ENCODE data around the gene GPT2. TPM values are rescaled to one million over a fixed set of nuclear protein-coding genes. Genes with fewer than 3 reads are reported as not detected.

GPT2 gene
- total RNA-seq, 1 experiment from 2014 or later, result 81.8 TPM

- TF ChIP-seq USF1 (CRISPR knock-in tag; IDR thresholded peaks at IDR 0.05) (no peak), MXD4 (CRISPR knock-in tag; IDR thresholded peaks at IDR 0.05; ENCODE audit: borderline replicate concordance) (no peak), MYBL2 (CRISPR knock-in tag; IDR thresholded peaks at IDR 0.05) (no peak), AR (CRISPR knock-in tag; IDR thresholded peaks at IDR 0.05) (no peak), ELF4 (CRISPR knock-in tag; IDR thresholded peaks at IDR 0.05; ENCODE audit: low read depth) (no peak), AFF4 (CRISPR knock-in tag; IDR thresholded peaks at IDR 0.05; ENCODE audit: borderline replicate concordance) (no peak)
- TF ChIP-seq, protein P1, sequence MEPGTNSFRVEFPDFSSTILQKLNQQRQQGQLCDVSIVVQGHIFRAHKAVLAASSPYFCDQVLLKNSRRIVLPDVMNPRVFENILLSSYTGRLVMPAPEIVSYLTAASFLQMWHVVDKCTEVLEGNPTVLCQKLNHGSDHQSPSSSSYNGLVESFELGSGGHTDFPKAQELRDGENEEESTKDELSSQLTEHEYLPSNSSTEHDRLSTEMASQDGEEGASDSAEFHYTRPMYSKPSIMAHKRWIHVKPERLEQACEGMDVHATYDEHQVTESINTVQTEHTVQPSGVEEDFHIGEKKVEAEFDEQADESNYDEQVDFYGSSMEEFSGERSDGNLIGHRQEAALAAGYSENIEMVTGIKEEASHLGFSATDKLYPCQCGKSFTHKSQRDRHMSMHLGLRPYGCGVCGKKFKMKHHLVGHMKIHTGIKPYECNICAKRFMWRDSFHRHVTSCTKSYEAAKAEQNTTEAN (CRISPR knock-in tag; IDR thresholded peaks at IDR 0.05), result no peak
These were observed 90.2 kb downstream of the GPT2 start (continued) for GRCh38 chr16:46974352-46974751.

GRCh38 chr16:46975165-46975564, 91.0 kb downstream of the GPT2 start:
- Mint-ChIP-seq H3K9me3 (no peaks in the 10 kb centered on the region), H3K4me3 (no peak overlapping the region), H3K4me1 (peaks cover 42% of the 10 kb centered on the region), H3K36me3 (peaks cover 17% of the 10 kb centered on the region), H3K27ac (no peak overlapping the region; the same call in 1 of the 2 replicates), H3K27me3 (ENCODE audit: low read depth) (no peaks in the 10 kb centered on the region)
- DNase-seq (ENCODE audit: low spot score) (no peak), ATAC-seq (no peak)
- TF ChIP-seq NR1H2 (CRISPR knock-in tag; IDR thresholded peaks at IDR 0.05) (no peak), MXD4 (CRISPR knock-in tag; IDR thresholded peaks at IDR 0.05; ENCODE audit: borderline replicate concordance) (no peak), SMAD3 (CRISPR knock-in tag; IDR thresholded peaks at IDR 0.05; ENCODE audit: borderline replicate concordance) (no peak), ELF4 (CRISPR knock-in tag; IDR thresholded peaks at IDR 0.05; ENCODE audit: low read depth) (no peak), ZSCAN18 (CRISPR knock-in tag; IDR thresholded peaks at IDR 0.05) (no peak), RELA (CRISPR knock-in tag; IDR thresholded peaks at IDR 0.05; ENCODE audit: borderline replicate concordance) (no peak), ZNF423 (CRISPR knock-in tag; IDR thresholded peaks at IDR 0.05) (no peak), CBFB (CRISPR knock-in tag; IDR thresholded peaks at IDR 0.05; ENCODE audit: low read depth) (no peak), ZNF219 (CRISPR knock-in tag; IDR thresholded peaks at IDR 0.05; ENCODE audit: borderline replicate concordance) (no peak), PRRX2 (CRISPR knock-in tag; IDR thresholded peaks at IDR 0.05) (no peak)
- TF ChIP-seq, protein P2, sequence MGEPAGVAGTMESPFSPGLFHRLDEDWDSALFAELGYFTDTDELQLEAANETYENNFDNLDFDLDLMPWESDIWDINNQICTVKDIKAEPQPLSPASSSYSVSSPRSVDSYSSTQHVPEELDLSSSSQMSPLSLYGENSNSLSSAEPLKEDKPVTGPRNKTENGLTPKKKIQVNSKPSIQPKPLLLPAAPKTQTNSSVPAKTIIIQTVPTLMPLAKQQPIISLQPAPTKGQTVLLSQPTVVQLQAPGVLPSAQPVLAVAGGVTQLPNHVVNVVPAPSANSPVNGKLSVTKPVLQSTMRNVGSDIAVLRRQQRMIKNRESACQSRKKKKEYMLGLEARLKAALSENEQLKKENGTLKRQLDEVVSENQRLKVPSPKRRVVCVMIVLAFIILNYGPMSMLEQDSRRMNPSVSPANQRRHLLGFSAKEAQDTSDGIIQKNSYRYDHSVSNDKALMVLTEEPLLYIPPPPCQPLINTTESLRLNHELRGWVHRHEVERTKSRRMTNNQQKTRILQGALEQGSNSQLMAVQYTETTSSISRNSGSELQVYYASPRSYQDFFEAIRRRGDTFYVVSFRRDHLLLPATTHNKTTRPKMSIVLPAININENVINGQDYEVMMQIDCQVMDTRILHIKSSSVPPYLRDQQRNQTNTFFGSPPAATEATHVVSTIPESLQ (CRISPR knock-in tag; IDR thresholded peaks at IDR 0.05), result no peak
- TF ChIP-seq, protein P3, sequence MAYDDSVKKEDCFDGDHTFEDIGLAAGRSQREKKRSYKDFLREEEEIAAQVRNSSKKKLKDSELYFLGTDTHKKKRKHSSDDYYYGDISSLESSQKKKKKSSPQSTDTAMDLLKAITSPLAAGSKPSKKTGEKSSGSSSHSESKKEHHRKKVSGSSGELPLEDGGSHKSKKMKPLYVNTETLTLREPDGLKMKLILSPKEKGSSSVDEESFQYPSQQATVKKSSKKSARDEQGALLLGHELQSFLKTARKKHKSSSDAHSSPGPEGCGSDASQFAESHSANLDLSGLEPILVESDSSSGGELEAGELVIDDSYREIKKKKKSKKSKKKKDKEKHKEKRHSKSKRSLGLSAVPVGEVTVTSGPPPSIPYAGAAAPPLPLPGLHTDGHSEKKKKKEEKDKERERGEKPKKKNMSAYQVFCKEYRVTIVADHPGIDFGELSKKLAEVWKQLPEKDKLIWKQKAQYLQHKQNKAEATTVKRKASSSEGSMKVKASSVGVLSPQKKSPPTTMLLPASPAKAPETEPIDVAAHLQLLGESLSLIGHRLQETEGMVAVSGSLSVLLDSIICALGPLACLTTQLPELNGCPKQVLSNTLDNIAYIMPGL (CRISPR knock-in tag; IDR thresholded peaks at IDR 0.05), result no peak
- TF ChIP-seq, protein P4, sequence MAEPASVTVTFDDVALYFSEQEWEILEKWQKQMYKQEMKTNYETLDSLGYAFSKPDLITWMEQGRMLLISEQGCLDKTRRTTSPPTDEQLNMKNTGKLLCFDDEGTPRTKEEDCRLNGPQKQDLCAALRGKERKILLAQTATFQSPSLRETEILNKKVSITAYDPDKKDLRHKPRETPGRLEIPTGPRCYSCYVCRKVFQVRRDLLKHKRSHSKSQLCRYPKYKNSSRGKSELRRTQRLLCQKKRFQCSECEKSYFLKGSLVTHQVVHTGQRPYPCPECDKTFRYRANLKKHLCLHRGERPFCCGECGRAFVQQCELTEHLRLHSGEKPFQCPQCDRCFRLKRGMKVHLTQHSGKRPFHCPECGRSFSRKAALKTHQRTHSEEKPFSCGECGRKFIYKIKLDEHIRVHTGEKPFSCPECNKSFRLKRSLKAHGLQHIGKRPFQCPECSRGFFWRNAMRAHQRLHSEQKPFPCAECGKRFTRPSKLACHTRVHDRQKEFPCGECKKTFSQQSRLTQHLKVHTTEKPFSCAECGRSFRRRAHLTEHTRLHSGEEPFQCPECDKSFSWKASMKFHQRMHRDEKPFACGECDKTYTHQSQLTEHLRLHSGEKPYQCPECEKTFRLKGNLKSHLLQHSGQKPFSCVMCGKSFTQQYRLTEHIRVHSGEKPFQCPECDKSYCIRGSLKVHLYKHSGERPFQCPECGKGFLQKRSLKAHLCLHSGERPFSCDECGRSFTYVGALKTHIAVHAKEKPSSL (CRISPR knock-in tag; conservative IDR thresholded peaks at IDR 0.05), result no peak
- ChIA-PET POLR2A (no interaction called here), CTCF (interaction anchor here (0.7 to 1.9 kb wide), 2 partner anchors 24 to 63 kb away, joined by 3 to 9 read pairs; no protein-coding TSS in a partner anchor)

All from WTC11 (cell line).